Astrocyte (in vitro differentiated cells and primary cell): ENCODE results near the gene TMEM132E. TPM values are rescaled to one million over a fixed set of nuclear protein-coding genes. Genes with fewer than 3 reads are reported as not detected.

ENCODE experiments used
- DNase-seq: peaks from one replicate; pipeline ENCODE4 v3.0.0-alpha.2; 2010; ENCODE audit warnings: low read depth
- FAIRE-seq: peaks from 2 replicates; lab custom pipeline; 2011; peaks lifted over from hg19 to GRCh38; lab: Jason Lieb, UNC
- H2AFZ ChIP-seq: 2 replicates; pipeline ENCODE4 v1.6.0; 2012; ENCODE audit warnings: low read depth, low read length, inconsistent platforms
- H3K27ac ChIP-seq: 2 replicates; pipeline ENCODE4 v1.5.1; 2011; ENCODE audit warnings: low read depth, low read length, inconsistent platforms
- H3K27me3 ChIP-seq: 2 replicates; pipeline ENCODE4 v1.6.0; 2011; ENCODE audit warnings: low read length, inconsistent platforms; ENCODE audit not compliant: insufficient read depth
- H3K36me3 ChIP-seq: 2 replicates; pipeline ENCODE4 v1.5.1; 2011; ENCODE audit warnings: low read length, inconsistent platforms; ENCODE audit not compliant: insufficient read depth
- H3K4me1 ChIP-seq: 2 replicates; pipeline ENCODE4 v1.5.1; 2011; ENCODE audit warnings: low read length, inconsistent platforms; ENCODE audit not compliant: insufficient read depth
- H3K4me2 ChIP-seq: 2 replicates; pipeline ENCODE4 v1.6.0; 2012; ENCODE audit warnings: low read length, inconsistent platforms
- H3K4me3 ChIP-seq: 2 replicates; pipeline ENCODE4 v1.5.1; 2011; ENCODE audit warnings: low read depth, mild to moderate bottlenecking, low read length, inconsistent platforms; ENCODE audit not compliant: insufficient read depth
- H3K79me2 ChIP-seq: 2 replicates; pipeline ENCODE4 v1.6.0; 2012; ENCODE audit warnings: mild to moderate bottlenecking, low read length, inconsistent platforms; ENCODE audit not compliant: insufficient read depth
- H3K9ac ChIP-seq: 2 replicates; pipeline ENCODE4 v1.6.0; 2012; ENCODE audit warnings: mild to moderate bottlenecking, low read length, inconsistent platforms
- H3K9me3 ChIP-seq: 2 replicates; pipeline ENCODE4 v1.5.1; 2012; ENCODE audit warnings: low read depth, mild to moderate bottlenecking, low read length, inconsistent platforms; ENCODE audit not compliant: insufficient read depth
- H4K20me1 ChIP-seq: 2 replicates; pipeline ENCODE4 v1.6.0; 2012; ENCODE audit warnings: low read length, inconsistent platforms; ENCODE audit not compliant: insufficient read depth
- H3K27ac Mint-ChIP-seq: one replicate; pipeline ENCODE4 v1.8.0; 2021; ENCODE audit warnings: mild to moderate bottlenecking, mixed read lengths; ENCODE audit not compliant: unreplicated experiment
- H3K27me3 Mint-ChIP-seq: one replicate; pipeline ENCODE4 v1.8.0; 2021; ENCODE audit warnings: low read depth, mixed read lengths; ENCODE audit not compliant: unreplicated experiment
- H3K36me3 Mint-ChIP-seq: one replicate; pipeline ENCODE4 v1.8.0; 2021; ENCODE audit warnings: low read depth, mixed read lengths; ENCODE audit not compliant: unreplicated experiment
- H3K4me1 Mint-ChIP-seq: one replicate; pipeline ENCODE4 v1.8.0; 2021; ENCODE audit warnings: low read depth, mixed read lengths; ENCODE audit not compliant: unreplicated experiment
- H3K4me3 Mint-ChIP-seq: one replicate; pipeline ENCODE4 v1.8.0; 2021; ENCODE audit warnings: mild to moderate bottlenecking, moderate library complexity, mixed read lengths; ENCODE audit not compliant: unreplicated experiment
- H3K9me3 Mint-ChIP-seq: one replicate; pipeline ENCODE4 v1.8.0; 2021; ENCODE audit warnings: mild to moderate bottlenecking, mixed read lengths; ENCODE audit not compliant: unreplicated experiment
- EZH2 ChIP-seq: IDR thresholded peaks from 2 replicates; pipeline ENCODE4 v1.6.1; 2012; ENCODE audit warnings: mild to moderate bottlenecking, low read length, inconsistent platforms; ENCODE audit not compliant: insufficient read depth
- total RNA-seq: library from RNA; stranded (reverse); gene quantifications from 2 replicates; pipeline ENCODE4 v1.2.1, GENCODE V29; 2021
- TF ChIP-seq, protein P1 (sequence below): IDR thresholded peaks from 2 replicates; pipeline ENCODE4 v1.5.1; 2011; ENCODE audit warnings: low read depth, mild to moderate bottlenecking, inconsistent platforms, low read length, moderate library complexity; ENCODE audit not compliant: insufficient read depth

The TMEM132E gene
- total RNA-seq, 1 donor from 2014 or later: 0.18 TPM

DNA sequence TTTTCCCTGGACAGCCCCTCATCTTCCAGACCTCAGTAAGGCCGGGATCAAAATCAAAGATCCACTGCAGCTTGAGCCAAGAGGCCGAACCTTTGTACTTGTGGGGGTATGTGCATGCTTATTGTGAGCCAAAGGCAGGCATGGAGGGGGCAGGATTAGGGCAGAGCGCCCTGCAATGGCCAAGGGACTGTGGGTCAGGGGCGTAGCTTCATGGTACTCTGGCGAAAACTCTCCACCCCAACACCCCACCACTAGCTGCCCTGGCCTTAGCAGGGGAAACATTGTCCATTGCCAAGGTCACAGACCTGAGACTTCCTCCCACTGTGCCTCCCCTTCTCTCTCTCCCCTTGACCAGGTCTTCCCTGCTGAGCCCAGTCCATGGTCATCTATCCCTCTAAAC, 90.1 kb downstream of the TMEM132E start:
- no peaks in the 10 kb centered on the region for H3K4me1 ChIP-seq
- H3K27me3 Mint-ChIP-seq: peaks cover 60% of the 10 kb centered on the region
- DNase-seq: no peak
- no peak for FAIRE-seq
- H3K27me3 ChIP-seq: no peaks in the 10 kb centered on the region
- no peaks in the 10 kb centered on the region for H4K20me1 ChIP-seq
- no peak overlapping the region for H3K27ac ChIP-seq
- no peak overlapping the region for H3K4me3 Mint-ChIP-seq
- no peak overlapping the region for H3K4me3 ChIP-seq
- no peaks in the 10 kb centered on the region for H3K36me3 ChIP-seq
- no peak overlapping the region for H2AFZ ChIP-seq
- H3K79me2 ChIP-seq: no peaks in the 10 kb centered on the region
- TF ChIP-seq, protein P1, sequence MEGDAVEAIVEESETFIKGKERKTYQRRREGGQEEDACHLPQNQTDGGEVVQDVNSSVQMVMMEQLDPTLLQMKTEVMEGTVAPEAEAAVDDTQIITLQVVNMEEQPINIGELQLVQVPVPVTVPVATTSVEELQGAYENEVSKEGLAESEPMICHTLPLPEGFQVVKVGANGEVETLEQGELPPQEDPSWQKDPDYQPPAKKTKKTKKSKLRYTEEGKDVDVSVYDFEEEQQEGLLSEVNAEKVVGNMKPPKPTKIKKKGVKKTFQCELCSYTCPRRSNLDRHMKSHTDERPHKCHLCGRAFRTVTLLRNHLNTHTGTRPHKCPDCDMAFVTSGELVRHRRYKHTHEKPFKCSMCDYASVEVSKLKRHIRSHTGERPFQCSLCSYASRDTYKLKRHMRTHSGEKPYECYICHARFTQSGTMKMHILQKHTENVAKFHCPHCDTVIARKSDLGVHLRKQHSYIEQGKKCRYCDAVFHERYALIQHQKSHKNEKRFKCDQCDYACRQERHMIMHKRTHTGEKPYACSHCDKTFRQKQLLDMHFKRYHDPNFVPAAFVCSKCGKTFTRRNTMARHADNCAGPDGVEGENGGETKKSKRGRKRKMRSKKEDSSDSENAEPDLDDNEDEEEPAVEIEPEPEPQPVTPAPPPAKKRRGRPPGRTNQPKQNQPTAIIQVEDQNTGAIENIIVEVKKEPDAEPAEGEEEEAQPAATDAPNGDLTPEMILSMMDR: no peak
- TF ChIP-seq EZH2: no peak
- H3K36me3 Mint-ChIP-seq: no peaks in the 10 kb centered on the region
- H3K9ac ChIP-seq: no peak overlapping the region
- H3K4me2 ChIP-seq: no peak overlapping the region
- no peaks in the 10 kb centered on the region for H3K9me3 ChIP-seq
- H3K27ac Mint-ChIP-seq: no peak overlapping the region
- H3K4me1 Mint-ChIP-seq: no peaks in the 10 kb centered on the region
- peaks cover 2% of the 10 kb centered on the region for H3K9me3 Mint-ChIP-seq

DNA sequence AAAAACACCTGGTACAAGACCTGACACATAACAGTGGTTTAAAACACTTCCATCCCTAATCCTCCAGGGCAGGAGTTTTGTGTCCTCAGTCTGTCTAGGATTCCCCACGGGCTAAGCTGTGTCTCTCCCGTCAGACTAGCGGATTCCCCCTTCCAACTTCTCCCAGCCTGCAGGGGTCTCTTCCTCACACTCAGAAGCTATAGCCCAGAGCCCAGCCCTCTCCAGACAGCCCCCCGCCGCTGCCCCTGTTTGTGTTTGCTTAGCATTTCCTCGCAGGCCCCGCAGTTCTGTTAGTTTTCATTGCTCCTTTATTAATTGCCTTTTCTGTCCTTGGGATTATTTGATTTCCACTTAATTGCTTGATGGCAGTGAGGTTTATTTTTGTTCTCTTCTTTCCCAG, 91.2 kb downstream of the TMEM132E start:
- FAIRE-seq: no peak

DNA sequence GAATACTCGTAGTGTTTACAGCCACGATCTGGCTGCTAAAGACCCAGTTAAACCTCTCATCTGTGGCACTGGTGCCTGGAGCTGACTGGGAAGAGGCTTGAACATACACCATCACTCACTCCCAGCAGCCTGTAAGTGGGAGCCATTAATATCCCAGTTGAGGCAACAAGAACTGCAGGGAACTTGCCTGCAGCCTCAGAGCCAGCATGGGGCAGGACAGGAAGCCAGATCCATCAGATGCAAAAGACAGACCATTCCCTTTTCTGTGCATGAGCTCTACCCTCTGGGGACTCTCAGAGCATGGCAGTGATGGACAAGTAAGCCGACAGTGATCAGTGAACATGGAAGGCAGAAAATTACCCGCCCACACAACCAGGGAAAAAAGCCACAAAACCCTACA, 91.8 kb downstream of the TMEM132E start:
- Mint-ChIP-seq H3K27me3 (peaks cover 58% of the 10 kb centered on the region), H3K27ac (no peak overlapping the region), H3K4me3 (no peak overlapping the region), H3K36me3 (no peaks in the 10 kb centered on the region), H3K9me3 (peaks cover 2% of the 10 kb centered on the region), H3K4me1 (no peaks in the 10 kb centered on the region)
- no peak overlapping the region for H2AFZ ChIP-seq
- no peak overlapping the region for H3K4me2 ChIP-seq
- H3K9me3 ChIP-seq: no peaks in the 10 kb centered on the region
- DNase-seq (no peak), FAIRE-seq (no peak)
- no peak overlapping the region for H3K4me3 ChIP-seq
- TF ChIP-seq EZH2: no peak
- TF ChIP-seq, protein P1: no peak
- H3K36me3 ChIP-seq: no peaks in the 10 kb centered on the region
- no peaks in the 10 kb centered on the region for H4K20me1 ChIP-seq
- no peaks in the 10 kb centered on the region for H3K4me1 ChIP-seq
- no peak overlapping the region for H3K9ac ChIP-seq
- no peak overlapping the region for H3K27ac ChIP-seq
- H3K27me3 ChIP-seq: no peaks in the 10 kb centered on the region
- H3K79me2 ChIP-seq: no peaks in the 10 kb centered on the region

More for the DNA sequence above, 91.2 kb downstream of the TMEM132E start:
- H3K4me1 ChIP-seq: no peaks in the 10 kb centered on the region
- no peak overlapping the region for H3K4me3 ChIP-seq
- Mint-ChIP-seq H3K27me3 (peaks cover 62% of the 10 kb centered on the region), H3K27ac (no peak overlapping the region), H3K9me3 (peaks cover 2% of the 10 kb centered on the region), H3K4me3 (no peak overlapping the region), H3K4me1 (no peaks in the 10 kb centered on the region), H3K36me3 (no peaks in the 10 kb centered on the region)
- H2AFZ ChIP-seq: no peak overlapping the region
- no peak for DNase-seq
- H3K4me2 ChIP-seq: no peak overlapping the region
- no peaks in the 10 kb centered on the region for H3K27me3 ChIP-seq
- no peaks in the 10 kb centered on the region for H3K9me3 ChIP-seq
- no peaks in the 10 kb centered on the region for H3K36me3 ChIP-seq
- no peak overlapping the region for H3K27ac ChIP-seq
- TF ChIP-seq, protein P1: no peak
- no peak for TF ChIP-seq EZH2
- H4K20me1 ChIP-seq: no peaks in the 10 kb centered on the region
- no peaks in the 10 kb centered on the region for H3K79me2 ChIP-seq
- no peak overlapping the region for H3K9ac ChIP-seq
